ENCODE measurements around the gene LHB. TPM values are rescaled to one million over a fixed set of nuclear protein-coding genes. Genes with fewer than 3 reads are reported as not detected.

Gene LHB
- total and polyA plus RNA-seq, 8 donors, result 0.98 to 54.4 (median 5.0) TPM

DNA sequence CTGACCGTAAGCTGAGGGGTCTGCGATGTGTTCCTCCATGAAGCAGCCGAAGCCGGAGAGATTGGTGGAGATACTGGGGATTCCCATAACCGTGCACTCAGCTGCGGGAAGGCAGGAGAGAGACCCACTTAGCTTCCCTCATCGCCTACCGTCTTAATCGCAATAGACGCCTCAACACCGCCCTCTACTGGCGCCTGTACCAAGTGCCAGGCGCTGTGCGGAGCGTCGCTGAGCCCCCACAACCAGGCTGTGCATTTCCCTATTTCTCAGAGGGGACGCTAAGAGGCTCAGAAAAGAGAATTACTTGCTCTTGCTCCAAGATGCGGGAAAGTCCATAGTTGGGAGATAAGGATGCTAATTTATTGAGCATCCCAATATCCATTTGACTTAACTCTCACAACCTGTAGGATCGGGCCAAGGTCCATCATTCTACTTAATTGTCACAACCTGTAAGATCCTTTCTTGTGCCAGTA, 45.9 kb downstream of the LHB start:
- no peaks in the 10 kb centered on the region for H3K9me3 ChIP-seq
- FAIRE-seq, result no peak
- DNase-seq, result peak in 5 of 6 donors; percentile 71 to 95 (median 76)
- H3K27ac ChIP-seq, result no peak overlapping the region
- H3K4me1 ChIP-seq, result peaks cover 0 to 8% (median 5%) of the 10 kb centered on the region in 3 donors
- intact Hi-C loops (cut with DNase I), result no loop called here
- 25 to 26% methylated on average over 19 of the region's 19 CpGs for WGBS, 2 donors
- TF ChIP-seq, protein P1, sequence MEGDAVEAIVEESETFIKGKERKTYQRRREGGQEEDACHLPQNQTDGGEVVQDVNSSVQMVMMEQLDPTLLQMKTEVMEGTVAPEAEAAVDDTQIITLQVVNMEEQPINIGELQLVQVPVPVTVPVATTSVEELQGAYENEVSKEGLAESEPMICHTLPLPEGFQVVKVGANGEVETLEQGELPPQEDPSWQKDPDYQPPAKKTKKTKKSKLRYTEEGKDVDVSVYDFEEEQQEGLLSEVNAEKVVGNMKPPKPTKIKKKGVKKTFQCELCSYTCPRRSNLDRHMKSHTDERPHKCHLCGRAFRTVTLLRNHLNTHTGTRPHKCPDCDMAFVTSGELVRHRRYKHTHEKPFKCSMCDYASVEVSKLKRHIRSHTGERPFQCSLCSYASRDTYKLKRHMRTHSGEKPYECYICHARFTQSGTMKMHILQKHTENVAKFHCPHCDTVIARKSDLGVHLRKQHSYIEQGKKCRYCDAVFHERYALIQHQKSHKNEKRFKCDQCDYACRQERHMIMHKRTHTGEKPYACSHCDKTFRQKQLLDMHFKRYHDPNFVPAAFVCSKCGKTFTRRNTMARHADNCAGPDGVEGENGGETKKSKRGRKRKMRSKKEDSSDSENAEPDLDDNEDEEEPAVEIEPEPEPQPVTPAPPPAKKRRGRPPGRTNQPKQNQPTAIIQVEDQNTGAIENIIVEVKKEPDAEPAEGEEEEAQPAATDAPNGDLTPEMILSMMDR (IDR thresholded peaks at IDR 0.05), result peak; percentile 79 to 93 (median 82)
- no peaks in the 10 kb centered on the region for H3K36me3 ChIP-seq
- H3K4me3 ChIP-seq, result no peak overlapping the region
- ATAC-seq, result peak; percentile 59 to 79 (median 66)
- H3K27me3 ChIP-seq, result no peaks in the 10 kb centered on the region

DNA sequence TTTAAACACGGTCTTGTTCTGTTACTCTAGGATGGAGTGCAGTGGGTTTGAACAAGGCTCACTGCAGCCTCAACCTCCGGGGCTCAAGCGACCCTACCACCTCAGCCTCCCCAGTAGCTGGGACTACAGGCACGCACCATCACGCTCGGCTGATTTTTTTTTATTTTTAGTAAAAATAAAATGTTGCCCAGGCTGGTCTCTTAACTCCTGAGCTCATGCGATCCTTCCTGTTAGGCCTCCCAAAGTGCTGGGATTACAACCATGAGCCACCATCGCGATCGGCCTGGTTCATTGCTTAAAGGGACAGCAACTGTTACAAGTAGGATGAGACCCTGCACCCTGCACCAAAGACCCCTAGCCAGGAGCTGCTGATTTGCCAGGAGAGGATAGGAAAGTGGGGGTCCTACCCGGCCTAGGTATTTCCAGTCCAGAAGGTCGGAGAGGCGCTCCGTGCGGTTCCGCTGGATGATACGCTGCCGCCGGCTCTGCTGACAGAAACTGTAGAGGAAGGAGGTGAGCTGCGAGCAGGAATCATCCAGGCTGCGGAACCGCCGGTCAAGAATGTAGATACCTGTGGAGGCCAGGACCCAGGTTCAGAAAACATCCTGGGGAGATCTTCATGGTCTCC, 46.6 kb downstream of the LHB start:
- Histone ChIP-seq H3K9me3 (no peaks in the 10 kb centered on the region), H3K27me3 (no peaks in the 10 kb centered on the region), H3K4me1 (peaks cover 0 to 8% (median 5%) of the 10 kb centered on the region in 3 donors), H3K4me3 (no peak overlapping the region), H3K27ac (no peak overlapping the region), H3K36me3 (no peaks in the 10 kb centered on the region)
- WGBS, 2 donors, result 89 to 90% methylated on average over 23 of the region's 23 CpGs
- intact Hi-C loops (cut with DNase I), result no loop called here
- DNase-seq (peak in 2 of 6 donors; percentile 32 to 44), FAIRE-seq (no peak), ATAC-seq (no peak)
- TF ChIP-seq, protein P1 (IDR thresholded peaks at IDR 0.05), result no peak

DNA sequence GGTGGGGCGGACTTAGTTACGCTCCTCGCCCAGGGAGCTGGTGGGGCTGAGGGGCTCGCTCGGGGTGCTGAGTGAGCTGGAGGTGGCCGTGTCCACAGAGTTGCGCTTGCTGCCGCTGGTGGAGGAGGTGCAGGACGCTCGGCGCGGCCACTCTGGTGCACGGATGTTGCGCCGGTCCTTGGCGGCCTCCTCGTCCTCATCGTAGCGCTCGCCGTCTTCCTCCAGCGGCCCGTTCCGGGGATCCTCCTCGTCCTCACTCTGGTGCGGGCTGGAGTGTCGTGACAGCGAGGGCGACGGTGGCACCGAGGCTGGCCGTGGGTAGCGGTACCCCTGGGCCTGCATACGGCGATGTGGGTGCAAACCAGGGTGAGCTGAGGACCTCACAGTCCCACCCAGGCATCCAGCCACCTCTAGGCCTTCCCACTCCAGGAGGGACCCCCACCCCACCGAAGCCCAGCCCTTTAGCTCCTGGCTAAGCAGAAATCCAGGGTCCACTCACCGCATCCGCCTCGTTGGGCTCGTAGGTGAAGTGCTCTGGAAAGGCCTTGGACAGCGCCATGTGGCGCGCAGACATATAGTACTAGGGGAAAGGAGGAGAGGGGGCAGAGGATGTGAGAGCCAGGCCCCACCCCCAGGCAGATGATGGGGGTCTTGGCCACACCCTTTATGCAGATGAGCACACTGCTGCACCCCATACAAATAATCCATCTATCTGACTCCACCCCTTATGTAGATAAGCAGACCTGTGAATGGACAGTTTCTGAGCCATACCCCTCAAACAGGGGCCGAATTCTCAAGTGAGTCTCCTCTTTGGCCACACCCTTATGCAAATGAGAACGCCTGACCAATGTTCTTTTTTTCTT, 47.4 kb downstream of the LHB start:
- H3K27ac ChIP-seq, result no peak overlapping the region
- TF ChIP-seq, protein P1 (IDR thresholded peaks at IDR 0.05), result no peak
- H3K27me3 ChIP-seq, result no peaks in the 10 kb centered on the region
- H3K36me3 ChIP-seq, result no peaks in the 10 kb centered on the region
- intact Hi-C loops (cut with DNase I), result loop anchor here in 2 of 3 donors (5.0 to 10.0 kb wide), 3 partner anchors 95 to 175 kb away; partner anchors contain the start of gene PPP1R15A (in 1 of the 2)
- FAIRE-seq (no peak), ATAC-seq (no peak), DNase-seq (peak in 4 of 6 donors; percentile 26 to 74 (median 38))
- no peaks in the 10 kb centered on the region for H3K9me3 ChIP-seq
- H3K4me1 ChIP-seq, result peaks cover 3 to 8% (median 7%) of the 10 kb centered on the region in 3 donors
- 93 to 94% methylated on average over 45 of the region's 45 CpGs for WGBS, 2 donors
- no peak overlapping the region for H3K4me3 ChIP-seq

GRCh38 chr19:48968813-48969218, 48.1 kb downstream of the LHB start:
- 88 to 93% methylated on average over 15 of the region's 15 CpGs for WGBS, 2 donors
- TF ChIP-seq, protein P1 (IDR thresholded peaks at IDR 0.05), result no peak
- H3K27me3 ChIP-seq, result no peaks in the 10 kb centered on the region
- peaks cover 9 to 14% (median 11%) of the 10 kb centered on the region in 3 donors for H3K4me1 ChIP-seq
- intact Hi-C loops (cut with DNase I), result loop anchor here in 2 of 3 donors (5.0 to 10.0 kb wide), 3 partner anchors 94 to 174 kb away; partner anchors contain the start of gene PPP1R15A (in 1 of the 2)
- ATAC-seq (no peak), FAIRE-seq (no peak), DNase-seq (peak in 1 of 6 donors; percentile 30)
- H3K36me3 ChIP-seq, result no peaks in the 10 kb centered on the region
- H3K4me3 ChIP-seq, result no peak overlapping the region
- no peak overlapping the region for H3K27ac ChIP-seq
- H3K9me3 ChIP-seq, result no peaks in the 10 kb centered on the region
